Gastroesophageal sphincter (tissue), 3 donors: ENCODE results near the gene POLQ.

Experiments
- EP300 ChIP-seq: sonication (generic); formaldehyde crosslinking; IDR thresholded peaks from one replicate; pipeline ENCODE4 v1.6.1; 2017; ENCODE audit warnings: antibody characterized with exemption, mild to moderate bottlenecking
- POLR2A ChIP-seq, 2 donors: fragments of 450-650 bp; IDR thresholded peaks; one replicate each; pipeline ENCODE4 v1.6.1; 2017; ENCODE audit warnings: antibody characterized with exemption in 2 of 2, mild to moderate bottlenecking in 2 of 2, moderate library complexity in 1 of 2
- POLR2AphosphoS5 ChIP-seq: sonication (generic); formaldehyde crosslinking; IDR thresholded peaks from one replicate; pipeline ENCODE4 v1.6.1; 2017; ENCODE audit warnings: antibody characterized with exemption
- TF ChIP-seq, protein P1 (sequence below), 4 experiments: fragments of 200-600 bp in 2 of 4; fragments of 450-650 bp in 2 of 4; sonication (generic) in 1 of 4; IDR thresholded peaks; one replicate each; pipeline ENCODE4 v1.5.1; 2017 to 2019; ENCODE audit warnings: antibody characterized with exemption in 4 of 4, mild to moderate bottlenecking in 2 of 4, moderate library complexity in 2 of 4

DNA sequence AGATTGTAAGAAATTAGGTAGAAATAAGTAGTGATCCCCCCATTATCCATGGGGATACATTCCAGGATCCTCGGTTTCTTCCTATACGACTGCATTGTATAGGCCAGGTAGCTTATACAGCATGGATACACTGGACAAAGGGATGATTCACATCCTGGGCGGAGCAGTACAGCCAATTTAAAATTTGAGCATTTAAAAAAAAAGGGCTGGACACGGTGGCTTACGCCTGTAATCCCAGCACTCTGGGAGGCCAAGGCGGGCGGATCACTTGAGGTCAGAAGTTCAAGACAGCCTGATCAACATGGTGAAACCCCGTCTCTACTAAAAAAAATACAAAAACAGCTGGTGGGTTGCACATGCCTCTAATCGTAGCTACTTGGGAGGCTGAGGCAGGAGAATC lies 21.0 kb upstream of the POLQ start:
- TF ChIP-seq, protein P1, sequence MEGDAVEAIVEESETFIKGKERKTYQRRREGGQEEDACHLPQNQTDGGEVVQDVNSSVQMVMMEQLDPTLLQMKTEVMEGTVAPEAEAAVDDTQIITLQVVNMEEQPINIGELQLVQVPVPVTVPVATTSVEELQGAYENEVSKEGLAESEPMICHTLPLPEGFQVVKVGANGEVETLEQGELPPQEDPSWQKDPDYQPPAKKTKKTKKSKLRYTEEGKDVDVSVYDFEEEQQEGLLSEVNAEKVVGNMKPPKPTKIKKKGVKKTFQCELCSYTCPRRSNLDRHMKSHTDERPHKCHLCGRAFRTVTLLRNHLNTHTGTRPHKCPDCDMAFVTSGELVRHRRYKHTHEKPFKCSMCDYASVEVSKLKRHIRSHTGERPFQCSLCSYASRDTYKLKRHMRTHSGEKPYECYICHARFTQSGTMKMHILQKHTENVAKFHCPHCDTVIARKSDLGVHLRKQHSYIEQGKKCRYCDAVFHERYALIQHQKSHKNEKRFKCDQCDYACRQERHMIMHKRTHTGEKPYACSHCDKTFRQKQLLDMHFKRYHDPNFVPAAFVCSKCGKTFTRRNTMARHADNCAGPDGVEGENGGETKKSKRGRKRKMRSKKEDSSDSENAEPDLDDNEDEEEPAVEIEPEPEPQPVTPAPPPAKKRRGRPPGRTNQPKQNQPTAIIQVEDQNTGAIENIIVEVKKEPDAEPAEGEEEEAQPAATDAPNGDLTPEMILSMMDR (IDR thresholded peaks at IDR 0.05): no peak
- no peak for TF ChIP-seq POLR2A (IDR thresholded peaks at IDR 0.05)
- no peak for TF ChIP-seq EP300
- no peak for TF ChIP-seq POLR2AphosphoS5
